HL-60 (cell line): ENCODE measurements around the gene TUBGCP2.

Experiments
- DNase-seq, 2 experiments: peaks; one replicate each; pipeline ENCODE4 v3.0.0-alpha.2; 2010 to 2020; ENCODE audit warnings: low read depth in 1 of 2, low spot score in 1 of 2
- H3K27ac ChIP-seq: fragments of 250-450 bp; sonication (Bioruptor Pico); replicated peaks from 2 replicates; pipeline ENCODE4 v1.5.1; 2020; ENCODE audit warnings: mild to moderate bottlenecking, moderate library complexity
- H3K27me3 ChIP-seq: fragments of 250-450 bp; sonication (Bioruptor Pico); 2 replicates; pipeline ENCODE4 v1.5.1; 2021; ENCODE audit warnings: mild to moderate bottlenecking, moderate library complexity; ENCODE audit not compliant: insufficient read depth, poor library complexity, severe bottlenecking
- H3K4me3 ChIP-seq: replicated peaks from 2 replicates; pipeline ENCODE4 v1.5.1; 2011; ENCODE audit warnings: mild to moderate bottlenecking, control low read depth, low read length; ENCODE audit not compliant: insufficient read depth
- CTCF ChIP-seq: IDR thresholded peaks from one replicate; pipeline ENCODE4 v1.5.1; 2011; ENCODE audit warnings: low read length, control low read depth, inconsistent platforms; ENCODE audit not compliant: insufficient read depth
- GABPA ChIP-seq: IDR thresholded peaks from 2 replicates; pipeline ENCODE4 v1.6.1; 2012; ENCODE audit warnings: low read depth
- POLR2AphosphoS5 ChIP-seq: IDR thresholded peaks from 2 replicates; pipeline ENCODE4 v1.6.1; 2012; ENCODE audit warnings: low read depth
- SPI1 ChIP-seq: IDR thresholded peaks from 2 replicates; pipeline ENCODE4 v1.6.1; 2012; ENCODE audit warnings: low read depth, mild to moderate bottlenecking, borderline replicate concordance
- TF ChIP-seq, protein P1 (sequence below): IDR thresholded peaks from 2 replicates; pipeline ENCODE4 v1.6.1; 2012; ENCODE audit warnings: low read depth; ENCODE audit not compliant: insufficient replicate concordance

Gene TUBGCP2

GRCh38 chr10:133347710-133348517 lies 39.2 kb upstream of the TUBGCP2 start:
- no peak for DNase-seq
- TF ChIP-seq SPI1 (no peak), GABPA (no peak), POLR2AphosphoS5 (no peak), CTCF (no peak)
- TF ChIP-seq, protein P1, sequence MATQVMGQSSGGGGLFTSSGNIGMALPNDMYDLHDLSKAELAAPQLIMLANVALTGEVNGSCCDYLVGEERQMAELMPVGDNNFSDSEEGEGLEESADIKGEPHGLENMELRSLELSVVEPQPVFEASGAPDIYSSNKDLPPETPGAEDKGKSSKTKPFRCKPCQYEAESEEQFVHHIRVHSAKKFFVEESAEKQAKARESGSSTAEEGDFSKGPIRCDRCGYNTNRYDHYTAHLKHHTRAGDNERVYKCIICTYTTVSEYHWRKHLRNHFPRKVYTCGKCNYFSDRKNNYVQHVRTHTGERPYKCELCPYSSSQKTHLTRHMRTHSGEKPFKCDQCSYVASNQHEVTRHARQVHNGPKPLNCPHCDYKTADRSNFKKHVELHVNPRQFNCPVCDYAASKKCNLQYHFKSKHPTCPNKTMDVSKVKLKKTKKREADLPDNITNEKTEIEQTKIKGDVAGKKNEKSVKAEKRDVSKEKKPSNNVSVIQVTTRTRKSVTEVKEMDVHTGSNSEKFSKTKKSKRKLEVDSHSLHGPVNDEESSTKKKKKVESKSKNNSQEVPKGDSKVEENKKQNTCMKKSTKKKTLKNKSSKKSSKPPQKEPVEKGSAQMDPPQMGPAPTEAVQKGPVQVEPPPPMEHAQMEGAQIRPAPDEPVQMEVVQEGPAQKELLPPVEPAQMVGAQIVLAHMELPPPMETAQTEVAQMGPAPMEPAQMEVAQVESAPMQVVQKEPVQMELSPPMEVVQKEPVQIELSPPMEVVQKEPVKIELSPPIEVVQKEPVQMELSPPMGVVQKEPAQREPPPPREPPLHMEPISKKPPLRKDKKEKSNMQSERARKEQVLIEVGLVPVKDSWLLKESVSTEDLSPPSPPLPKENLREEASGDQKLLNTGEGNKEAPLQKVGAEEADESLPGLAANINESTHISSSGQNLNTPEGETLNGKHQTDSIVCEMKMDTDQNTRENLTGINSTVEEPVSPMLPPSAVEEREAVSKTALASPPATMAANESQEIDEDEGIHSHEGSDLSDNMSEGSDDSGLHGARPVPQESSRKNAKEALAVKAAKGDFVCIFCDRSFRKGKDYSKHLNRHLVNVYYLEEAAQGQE, result no peak
- H3K27me3 ChIP-seq, result peaks cover 5% of the 10 kb centered on the region
- H3K4me3 ChIP-seq, result no peak overlapping the region
- H3K27ac ChIP-seq, result no peak overlapping the region

DNA sequence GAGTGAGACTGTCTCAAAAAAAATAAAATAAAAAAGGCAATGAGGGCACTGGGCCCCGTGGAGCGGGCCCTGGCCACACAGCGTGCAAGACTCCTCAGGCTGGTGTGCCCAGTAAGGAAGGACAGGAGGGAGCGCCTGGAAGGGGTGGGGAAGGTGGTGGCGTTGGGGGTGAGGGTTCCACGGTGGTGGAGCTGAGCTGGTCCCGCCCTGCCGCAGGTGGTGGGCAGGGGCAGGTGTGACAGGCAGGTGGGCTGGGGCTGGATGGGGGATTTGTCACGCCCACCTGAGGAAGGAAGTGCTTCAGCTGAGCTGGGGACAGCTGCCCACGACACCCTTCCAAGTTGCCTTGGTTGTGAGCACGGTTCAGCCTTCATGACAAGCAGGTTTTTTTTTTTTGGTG lies 37.7 kb upstream of the TUBGCP2 start:
- no peak overlapping the region for H3K27ac ChIP-seq
- no peaks in the 10 kb centered on the region for H3K27me3 ChIP-seq
- TF ChIP-seq SPI1, result no peak
- no peak overlapping the region for H3K4me3 ChIP-seq
- no peak for DNase-seq

GRCh38 chr10:133344236-133344635 lies 35.6 kb upstream of the TUBGCP2 start:
- H3K4me3 ChIP-seq, result no peak overlapping the region
- no peaks in the 10 kb centered on the region for H3K27me3 ChIP-seq
- TF ChIP-seq GABPA, result no peak
- TF ChIP-seq CTCF, result no peak
- no peak for DNase-seq
- H3K27ac ChIP-seq, result no peak overlapping the region

- DNase-seq, result no peak
- Histone ChIP-seq H3K4me3 (no peak overlapping the region), H3K27ac (no peak overlapping the region), H3K27me3 (no peaks in the 10 kb centered on the region)
- TF ChIP-seq, protein P1, result no peak
- TF ChIP-seq POLR2AphosphoS5 (no peak), GABPA (no peak), CTCF (no peak), SPI1 (no peak)
Measured at GRCh38 chr10:133343558-133343957, 34.9 kb upstream of the TUBGCP2 start.
